HG02884 (cell line): ENCODE results near the gene HORMAD2.
"Not testable (repeated sequence)": the region's sequence is repeated elsewhere in the genome, so short reads cannot be mapped to it uniquely, and the experiment has no call there.

Source experiments
- ATAC-seq: cut with Tn5 transposase; IDR thresholded peaks from one replicate; pipeline ENCODE4 v1.9.1; 2021; ENCODE audit warnings: mild to moderate bottlenecking, moderate library complexity; ENCODE audit not compliant: unreplicated experiment

Gene HORMAD2

GRCh38 chr22:30056015-30056414 is 24.2 kb upstream of the HORMAD2 start:
- ATAC-seq: no peak

DNA sequence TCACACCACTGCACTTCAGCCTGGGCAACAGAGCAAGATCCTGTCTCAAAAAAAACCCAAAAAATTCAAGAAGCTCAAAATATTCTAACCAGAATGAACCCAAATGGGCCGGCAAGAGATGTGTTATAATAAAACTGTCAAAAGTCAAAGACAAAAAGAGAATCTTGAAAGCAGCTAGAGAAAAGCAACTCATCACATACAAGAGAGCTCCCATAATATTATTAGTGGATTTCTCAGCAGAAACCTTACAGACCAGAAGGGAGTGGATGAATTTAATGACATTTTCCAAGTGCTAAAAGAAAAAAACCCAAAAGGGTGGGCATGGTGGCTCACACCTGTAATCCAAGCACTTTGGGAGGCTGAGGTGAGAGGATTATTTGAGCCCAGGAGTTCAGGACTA is 22.9 kb upstream of the HORMAD2 start:
- ATAC-seq: no peak

DNA sequence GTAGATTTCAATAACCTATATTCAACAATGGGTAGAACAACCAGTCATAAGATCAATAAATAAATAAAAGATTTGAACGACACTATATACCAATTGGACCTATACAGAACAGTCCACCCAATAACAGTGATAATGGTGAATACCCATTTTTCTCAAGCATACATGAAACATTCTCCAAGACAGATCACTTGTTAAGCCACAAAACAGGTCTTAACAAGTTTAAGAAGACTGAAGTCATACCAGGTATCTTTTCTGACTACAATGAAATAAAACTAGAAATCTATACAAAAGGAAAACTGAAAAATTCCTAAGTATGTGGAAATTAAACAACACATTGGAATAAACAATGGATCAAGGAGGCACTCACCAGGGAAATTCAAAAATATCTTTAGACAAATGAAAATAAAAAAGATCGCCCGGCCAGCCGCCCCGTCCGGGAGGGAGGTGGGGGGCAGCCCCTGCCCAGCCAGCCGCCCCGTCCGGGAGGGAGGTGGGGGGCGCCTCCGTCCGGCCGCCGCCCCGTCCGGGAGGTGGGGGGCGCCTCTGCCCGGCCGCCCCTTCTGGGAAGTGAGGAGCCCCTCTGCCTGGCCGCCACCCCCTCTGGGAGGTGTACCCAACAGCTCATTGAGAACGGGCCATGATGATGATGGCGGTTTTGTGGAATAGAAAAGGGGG is 20.8 kb upstream of the HORMAD2 start:
- ATAC-seq: not testable (repeated sequence)

DNA sequence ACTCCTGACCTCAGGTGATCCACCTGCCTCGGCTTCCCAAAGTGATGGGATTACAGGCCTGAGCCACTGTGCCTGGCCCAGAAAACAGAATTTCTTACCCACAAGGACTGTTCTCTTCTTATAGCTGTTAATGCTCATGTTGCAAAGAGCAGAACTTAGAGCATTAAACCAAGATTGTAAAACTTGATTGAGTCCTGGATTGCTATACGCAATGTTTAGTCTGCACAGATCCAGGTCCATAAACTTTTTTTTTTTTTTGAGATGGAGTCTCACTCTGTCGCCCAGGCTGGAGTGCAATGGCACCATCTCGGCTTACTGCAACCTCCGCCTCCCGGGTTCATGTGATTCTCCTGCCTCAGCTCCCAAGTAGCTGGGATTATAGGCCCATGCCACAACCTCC is 19.2 kb upstream of the HORMAD2 start:
- not testable (repeated sequence) for ATAC-seq

GRCh38 chr22:30062259-30062658 is 18.0 kb upstream of the HORMAD2 start:
- no peak for ATAC-seq

DNA sequence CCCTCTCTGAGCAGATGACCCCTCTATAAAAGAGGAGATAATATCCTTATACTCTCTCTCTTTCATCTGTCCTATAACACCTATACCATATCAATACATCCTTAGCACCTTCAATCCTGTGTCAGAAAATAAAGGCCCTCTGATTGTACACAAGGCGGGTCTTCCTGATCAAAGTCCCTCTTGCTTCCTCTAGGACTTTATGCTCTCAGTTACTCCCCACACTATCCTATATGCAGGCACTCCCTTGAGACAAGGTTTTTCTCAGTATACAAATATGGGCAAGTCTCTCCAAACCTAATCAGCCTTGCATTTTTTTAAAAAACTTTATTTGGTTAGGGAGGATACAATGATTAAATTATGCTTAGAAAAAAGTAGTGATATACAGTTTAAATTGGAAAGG is 17.3 kb upstream of the HORMAD2 start:
- no peak for ATAC-seq

DNA sequence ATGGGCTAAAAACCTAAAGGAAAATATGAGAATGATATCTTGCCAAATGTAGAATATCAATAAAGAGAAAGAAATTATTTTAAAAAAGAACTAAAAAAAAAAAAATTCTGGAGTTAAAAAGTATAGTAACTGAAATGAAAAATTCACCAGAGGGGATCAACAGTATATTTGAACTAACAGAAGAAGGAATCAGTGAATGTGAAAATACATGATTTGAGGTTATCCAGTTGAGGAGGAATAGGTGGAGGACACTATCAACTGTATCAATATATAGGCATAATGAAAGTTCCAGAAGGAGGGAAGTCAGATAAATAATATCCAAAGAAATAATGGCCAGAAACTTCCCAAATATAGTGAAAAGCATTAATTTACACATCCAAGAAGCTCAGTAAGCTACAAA is 16.1 kb upstream of the HORMAD2 start:
- no peak for ATAC-seq

DNA sequence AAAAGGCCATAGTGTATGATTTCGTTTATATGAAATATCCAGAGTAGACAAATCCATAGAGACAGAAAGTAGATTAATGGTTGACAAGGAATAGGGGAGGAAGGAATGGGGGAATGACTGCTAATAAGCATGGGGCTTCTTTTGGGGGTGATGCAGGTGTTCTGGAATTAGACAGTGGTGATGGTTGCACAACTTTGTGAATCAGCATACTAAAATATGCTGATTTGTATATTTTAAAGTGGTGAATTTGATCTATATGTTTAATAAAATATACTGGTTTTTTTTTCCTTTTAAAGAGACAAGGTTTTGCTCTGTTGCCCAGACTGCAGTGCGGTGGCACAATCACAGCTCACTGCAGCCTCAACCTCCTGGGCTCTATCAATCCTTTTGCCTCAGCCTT is 6.5 kb upstream of the HORMAD2 start:
- ATAC-seq: no peak

GRCh38 chr22:30074147-30074546 is 6.1 kb upstream of the HORMAD2 start:
- ATAC-seq: no peak

GRCh38 chr22:30074994-30075393 is 5.3 kb upstream of the HORMAD2 start:
- no peak for ATAC-seq

DNA sequence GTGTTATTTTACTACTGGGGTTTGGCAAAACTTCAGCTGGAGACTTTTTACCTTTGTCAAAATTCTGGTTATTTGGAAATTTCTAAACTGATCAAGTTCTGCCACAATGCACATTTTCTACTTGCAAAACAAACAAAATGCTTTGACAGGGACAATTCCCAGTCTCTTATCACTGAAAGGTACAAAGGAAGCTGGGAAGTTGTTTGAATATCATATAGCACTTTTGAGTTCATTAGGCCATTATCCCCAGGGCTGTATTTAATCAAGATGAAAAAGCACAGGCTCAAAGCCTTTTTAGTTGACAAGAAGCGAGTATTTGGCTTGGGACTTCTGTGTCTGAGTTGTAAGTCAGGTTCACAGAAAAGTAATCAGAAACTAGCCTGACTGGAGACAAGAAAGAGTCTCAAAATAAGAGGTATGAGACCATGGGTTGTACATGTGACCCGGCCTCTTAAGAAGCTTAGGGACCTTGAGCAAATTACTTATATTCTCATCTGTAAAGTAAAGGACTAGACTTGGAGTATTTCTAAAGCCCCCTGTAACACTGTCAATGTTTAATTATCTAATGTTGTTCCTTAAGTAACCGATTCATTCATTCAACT is 2.9 kb upstream of the HORMAD2 start:
- ATAC-seq: no peak

DNA sequence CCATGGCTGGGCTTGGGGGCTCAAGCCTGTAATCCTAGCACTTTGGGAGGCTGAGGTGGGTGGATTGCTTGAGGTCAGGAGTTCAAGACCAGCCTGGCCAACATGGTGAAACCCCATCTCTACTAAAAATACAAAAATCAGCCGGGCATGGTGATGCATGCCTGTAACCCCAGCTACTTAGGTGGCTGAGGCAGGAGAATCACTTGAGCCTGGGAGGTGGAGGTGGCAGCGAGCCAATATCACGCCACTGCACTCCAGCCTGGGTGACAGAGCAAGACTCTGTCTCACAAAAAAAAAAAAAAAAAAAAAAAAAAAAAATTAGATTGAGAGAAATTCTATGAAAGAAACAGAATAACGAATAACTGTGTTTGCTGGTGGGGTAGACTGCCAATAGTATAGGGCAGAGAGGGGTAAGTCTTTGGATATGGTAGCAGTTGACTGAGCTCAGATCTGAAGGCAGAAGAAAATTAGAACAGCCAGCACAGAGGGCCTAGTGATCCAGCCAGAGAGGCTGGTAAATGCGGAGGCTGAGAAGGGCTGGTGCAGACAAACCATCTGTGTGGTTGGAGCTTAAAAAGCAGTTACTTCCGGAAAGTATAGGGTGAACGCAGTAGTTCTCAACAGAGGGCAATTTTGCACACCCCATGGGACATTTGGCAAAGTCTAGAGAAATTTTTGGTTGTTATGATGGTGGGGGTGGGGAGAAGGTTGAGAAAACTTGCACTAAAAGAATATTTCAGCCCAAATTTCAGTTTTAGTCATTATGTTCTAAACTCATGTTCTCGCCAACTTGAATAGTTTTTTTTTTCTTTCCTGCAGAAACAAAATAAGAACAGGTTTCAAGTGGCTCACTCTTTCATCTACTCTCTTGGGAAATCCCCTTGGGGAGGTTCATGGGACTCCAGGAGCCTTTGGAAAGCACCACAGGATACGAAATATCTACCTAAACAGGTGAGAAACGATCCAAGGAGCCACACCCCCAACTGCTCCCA is 1.6 kb upstream of the HORMAD2 start:
- ATAC-seq: no peak

GRCh38 chr22:30080805-30081204 is 541 bp downstream of the HORMAD2 start:
- ATAC-seq: no peak

DNA sequence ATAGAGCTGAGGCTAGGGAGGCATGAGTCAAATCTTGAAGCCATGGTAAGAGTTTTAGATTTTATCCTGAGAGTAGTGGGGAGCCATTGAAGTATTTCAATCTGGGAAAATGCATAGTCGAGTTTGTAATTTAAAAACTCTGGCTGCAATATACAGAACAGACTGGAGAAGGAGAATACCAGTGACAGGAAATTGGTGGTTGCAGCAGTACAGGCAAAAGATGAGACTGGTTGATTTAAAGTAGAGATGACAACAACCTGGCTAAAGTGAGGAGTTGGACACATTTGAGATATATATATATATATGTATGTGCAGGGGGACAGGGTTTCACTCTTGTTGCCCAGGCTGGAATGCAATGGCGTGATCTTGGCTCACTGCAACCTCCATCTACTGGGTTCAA is 6.2 kb downstream of the HORMAD2 start:
- ATAC-seq: no peak

DNA sequence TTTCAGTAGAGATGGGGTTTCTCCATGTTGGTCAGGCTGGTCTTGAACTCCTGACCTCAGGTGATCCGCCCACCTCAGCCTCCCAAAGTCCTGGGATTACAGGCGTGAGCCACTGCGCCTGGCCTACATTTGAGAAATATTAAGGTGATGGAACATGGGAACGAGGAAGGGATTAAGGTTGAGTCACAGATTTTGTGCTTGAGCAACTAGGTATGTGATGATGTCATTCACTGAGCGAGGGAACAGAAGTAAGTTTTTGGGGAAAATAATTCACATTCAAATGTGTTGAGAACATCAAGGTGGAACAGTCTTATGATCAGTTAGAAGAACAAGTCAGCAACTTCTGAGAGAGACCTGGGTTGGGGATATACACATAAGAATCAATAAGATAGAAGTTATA is 6.8 kb downstream of the HORMAD2 start:
- not testable (repeated sequence) for ATAC-seq

DNA sequence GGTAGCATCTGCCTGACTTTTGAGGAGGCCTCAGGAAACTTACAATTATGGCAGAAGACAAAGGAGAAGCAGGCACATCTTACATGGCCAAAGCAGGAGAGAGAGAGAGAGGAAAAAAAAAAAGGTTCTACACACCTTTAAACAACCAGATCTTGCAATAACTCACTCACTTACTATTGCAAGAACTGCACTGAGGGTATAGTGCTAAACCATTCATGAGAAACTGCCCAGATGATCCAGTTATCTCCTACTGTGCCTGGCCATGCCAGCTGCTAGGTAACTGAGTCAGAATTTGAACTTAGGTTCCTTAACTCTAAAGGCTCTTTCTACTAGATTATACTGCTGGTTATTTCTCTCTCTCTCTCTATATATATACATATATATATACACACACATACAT is 7.3 kb downstream of the HORMAD2 start:
- no peak for ATAC-seq

DNA sequence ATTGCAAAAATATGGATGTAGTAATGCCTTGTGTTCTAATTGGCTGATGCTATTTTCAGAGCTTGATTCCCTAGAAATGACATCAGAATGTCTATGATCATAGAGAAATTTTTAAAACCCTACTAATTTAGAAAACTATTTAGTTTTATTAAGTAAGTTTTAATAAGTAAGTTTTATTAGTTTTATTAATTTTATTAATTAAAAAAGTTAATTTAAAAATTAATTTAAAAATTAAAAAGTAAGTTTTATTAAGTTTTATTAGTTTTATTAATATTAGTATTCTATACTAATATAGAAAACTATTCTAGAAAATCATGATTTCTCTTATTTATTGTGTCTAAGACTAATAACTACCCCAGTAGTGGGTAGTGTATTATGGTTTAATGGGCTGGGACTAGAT is 8.2 kb downstream of the HORMAD2 start:
- no peak for ATAC-seq

- no peak for ATAC-seq
These were observed 9.4 kb downstream of the HORMAD2 start for GRCh38 chr22:30089655-30089974.

DNA sequence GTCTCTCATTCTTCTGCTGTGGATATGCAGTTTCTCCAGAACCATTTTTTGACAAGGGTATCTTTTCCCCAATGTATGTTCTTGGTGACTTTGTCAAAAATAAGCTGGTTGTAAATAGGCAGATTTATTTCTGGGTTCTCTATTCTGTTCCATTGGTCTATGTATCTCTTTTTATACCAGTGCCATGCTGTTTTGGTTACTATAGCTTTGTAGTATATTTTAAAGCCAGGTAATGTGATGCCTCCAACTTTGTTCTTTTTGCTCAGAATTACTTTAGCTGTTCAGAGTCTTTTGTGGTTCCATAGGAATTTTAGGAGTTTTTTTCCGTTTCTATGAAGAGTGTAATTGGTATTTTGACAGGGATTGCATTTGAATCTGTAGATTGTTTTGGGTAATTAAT is 12.4 kb downstream of the HORMAD2 start:
- no peak for ATAC-seq

- no peak for ATAC-seq
These were observed 14.5 kb downstream of the HORMAD2 start for GRCh38 chr22:30094804-30095203.

- ATAC-seq: no peak
These were observed 17.6 kb downstream of the HORMAD2 start for GRCh38 chr22:30097861-30098260.

DNA sequence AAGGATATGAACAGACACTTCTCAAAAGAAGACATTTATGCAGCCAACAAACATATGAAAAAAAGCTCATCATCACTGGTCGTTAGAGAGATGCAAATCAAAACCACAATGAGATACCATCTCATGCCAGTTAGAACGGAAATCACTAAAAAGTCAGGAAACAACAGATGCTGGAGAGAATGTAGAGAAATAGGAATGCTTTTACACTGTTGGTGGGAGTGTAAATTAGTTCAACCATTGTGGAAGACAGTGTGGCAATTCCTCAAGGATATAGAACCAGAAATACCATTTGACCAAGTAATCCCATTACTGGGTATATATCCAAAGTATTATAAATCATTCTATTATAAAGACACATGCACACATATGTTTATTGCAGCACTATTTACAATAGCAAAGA is 20.5 kb downstream of the HORMAD2 start:
- not testable (repeated sequence) for ATAC-seq
